HTR-8/SVneo (cell line): Measurements from ENCODE around the gene TAPBP.
A peak's percentile ranks its signal among the peaks of the same experiment; 100 is the strongest.

Experiments
- DNase-seq: peaks from one replicate; pipeline ENCODE4 v3.0.0; 2011; ENCODE audit warnings: low spot score, mixed read lengths; ENCODE audit not compliant: insufficient read length
- FAIRE-seq: peaks from 2 replicates; lab custom pipeline; 2011; peaks lifted over from hg19 to GRCh38; lab: Jason Lieb, UNC

The TAPBP gene

DNA sequence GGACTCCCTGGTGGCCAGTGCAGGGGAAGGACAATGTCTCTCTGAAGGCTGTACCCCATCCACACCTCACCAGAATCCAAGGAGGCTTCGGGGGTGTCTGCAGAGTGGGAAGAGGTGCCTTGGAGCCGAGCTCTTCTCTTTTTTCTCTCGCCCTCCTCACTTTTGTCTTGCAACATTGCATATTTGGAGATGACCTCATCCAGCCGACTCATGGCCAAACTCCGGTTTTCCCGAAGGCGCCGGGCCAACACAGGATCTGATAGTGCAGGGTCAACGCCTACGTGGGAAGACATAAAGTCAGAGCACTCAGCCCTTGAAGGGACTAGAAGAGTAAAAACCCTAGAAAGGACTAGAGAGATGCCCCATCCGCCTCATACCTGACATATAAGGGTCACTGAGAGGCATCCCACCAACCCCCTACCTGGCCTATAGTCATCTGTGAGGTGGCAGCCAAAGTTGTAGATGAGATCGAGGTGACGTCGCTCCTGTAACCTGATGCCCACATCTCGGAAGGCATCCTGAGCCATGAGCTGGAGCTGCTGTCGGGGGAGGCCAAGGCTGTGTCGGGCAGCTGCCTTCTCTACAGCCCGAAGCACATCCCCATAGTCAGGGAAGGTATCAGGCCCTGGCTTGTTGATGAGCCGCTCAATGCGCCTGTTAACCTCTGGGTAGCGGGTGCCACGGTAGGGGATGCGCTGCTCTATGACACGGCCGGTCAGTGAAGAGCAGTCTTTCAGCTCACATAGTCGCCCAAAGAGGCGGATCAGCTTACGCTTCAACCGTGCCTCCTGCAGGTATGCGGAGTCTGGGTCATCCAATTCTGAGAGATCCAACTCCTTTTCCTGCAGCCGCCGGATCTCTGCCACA, 6.7 kb upstream of the TAPBP start:
- peak; percentile 13 for FAIRE-seq
- DNase-seq = no peak

DNA sequence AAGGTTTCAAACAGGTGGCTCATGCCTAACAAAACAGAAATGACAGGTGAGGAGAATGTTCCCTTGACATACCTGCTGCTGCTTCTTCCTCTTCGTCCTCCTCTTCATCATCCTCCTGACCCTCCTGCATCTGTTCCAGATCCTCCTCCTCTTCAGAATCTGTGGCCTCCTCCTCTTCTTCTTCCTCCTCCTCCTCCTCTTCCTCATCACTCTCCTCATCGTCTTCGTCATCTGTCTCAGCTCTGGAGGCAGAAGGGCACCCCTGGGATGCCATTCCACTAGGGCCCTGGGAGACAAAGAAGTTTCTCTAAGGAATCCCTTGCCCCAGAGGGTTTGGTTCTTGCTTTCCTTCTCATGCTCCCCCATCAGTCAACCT, 6.0 kb upstream of the TAPBP start:
- no peak for DNase-seq
- no peak for FAIRE-seq

DNA sequence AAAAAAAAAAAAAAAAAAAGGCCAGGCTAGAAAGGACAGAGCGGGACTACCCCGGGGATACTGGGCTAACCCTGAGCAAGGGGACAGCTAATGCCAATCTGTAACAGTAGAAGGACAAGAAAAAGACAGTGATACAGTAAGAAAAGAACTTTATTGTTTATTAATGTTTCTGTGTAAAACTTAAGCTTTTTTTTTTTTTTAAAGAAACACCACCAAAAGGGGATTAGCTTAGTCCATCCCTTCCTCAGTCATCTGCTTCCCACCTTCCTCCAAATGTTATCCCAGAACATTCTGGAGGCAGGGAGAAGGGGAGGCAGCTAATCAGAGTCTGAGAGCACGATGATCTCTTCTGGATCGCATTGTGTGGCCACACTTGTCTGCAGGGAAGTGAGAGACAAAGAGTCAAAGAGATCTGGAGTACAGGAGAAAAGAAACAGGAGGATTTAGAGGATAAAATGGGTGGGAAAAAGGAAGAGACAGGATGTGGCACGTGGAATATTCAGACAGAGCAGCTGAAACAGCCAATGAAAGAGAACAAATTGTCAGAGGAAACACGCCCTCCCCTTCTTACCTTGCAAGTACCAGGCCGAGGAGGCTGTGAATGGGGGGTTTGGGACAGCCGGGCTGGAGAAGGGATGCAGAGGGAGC, 4.7 kb upstream of the TAPBP start:
- DNase-seq (no peak), FAIRE-seq (no peak)

DNA sequence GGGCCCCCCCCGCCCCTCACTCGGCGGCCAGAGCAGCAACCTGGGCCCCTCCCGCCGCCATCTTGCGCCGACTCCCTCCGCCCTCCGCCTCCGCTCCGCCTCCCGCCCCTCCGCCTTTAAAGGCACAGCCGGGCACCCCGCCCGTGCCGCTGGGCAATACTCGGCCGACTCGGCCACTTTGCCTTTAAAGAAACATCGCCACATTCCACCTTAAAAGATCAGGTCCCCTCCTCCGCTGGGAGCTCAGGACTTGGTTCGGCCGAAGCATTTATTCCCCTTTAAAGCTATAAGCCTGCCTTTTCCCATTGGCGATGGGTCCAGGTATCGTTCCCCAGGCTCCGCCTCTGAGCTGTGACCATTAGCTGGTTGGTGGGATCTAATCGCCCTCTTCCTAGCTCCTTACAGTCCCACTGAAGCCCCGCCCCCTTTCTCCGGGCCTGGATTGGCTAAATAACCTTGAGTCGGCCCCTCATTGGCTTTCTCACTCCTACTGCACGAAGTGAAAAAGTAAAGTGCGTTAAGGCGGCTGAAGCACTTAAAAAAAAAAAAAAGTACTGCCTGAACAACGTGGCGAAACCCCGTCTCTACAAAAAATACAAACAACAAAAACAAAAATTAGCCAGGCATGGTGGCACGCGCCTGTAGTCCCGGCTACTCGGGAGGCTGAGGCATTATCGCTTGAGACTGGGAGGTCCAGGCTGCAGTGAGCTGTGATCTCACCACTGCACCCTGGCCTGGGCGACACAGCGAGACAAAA, 4.0 kb upstream of the TAPBP start, which contains the start of gene ZBTB22:
Gene ZBTB22 (minus strand): TSS at position 76 of the 757 bp plus-strand sequence. CDS start 828 bp downstream, outside the sequence.
- FAIRE-seq (peak; percentile 82), DNase-seq (peak; percentile 97)

DNA sequence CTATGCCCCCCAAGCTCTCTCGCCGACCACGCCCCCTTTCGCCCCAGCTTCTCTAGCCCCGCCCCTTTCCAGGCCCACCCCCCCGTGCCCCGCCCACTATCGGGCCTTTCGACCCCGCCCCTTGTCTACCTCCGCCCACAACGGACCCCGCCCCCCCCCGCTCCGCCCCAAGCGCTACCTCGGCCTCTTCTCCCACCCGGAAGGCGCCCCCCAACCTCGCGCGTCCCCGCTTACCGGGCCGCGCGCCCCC, 3.5 kb upstream of the TAPBP start:
- no peak for FAIRE-seq
- no peak for DNase-seq

DNA sequence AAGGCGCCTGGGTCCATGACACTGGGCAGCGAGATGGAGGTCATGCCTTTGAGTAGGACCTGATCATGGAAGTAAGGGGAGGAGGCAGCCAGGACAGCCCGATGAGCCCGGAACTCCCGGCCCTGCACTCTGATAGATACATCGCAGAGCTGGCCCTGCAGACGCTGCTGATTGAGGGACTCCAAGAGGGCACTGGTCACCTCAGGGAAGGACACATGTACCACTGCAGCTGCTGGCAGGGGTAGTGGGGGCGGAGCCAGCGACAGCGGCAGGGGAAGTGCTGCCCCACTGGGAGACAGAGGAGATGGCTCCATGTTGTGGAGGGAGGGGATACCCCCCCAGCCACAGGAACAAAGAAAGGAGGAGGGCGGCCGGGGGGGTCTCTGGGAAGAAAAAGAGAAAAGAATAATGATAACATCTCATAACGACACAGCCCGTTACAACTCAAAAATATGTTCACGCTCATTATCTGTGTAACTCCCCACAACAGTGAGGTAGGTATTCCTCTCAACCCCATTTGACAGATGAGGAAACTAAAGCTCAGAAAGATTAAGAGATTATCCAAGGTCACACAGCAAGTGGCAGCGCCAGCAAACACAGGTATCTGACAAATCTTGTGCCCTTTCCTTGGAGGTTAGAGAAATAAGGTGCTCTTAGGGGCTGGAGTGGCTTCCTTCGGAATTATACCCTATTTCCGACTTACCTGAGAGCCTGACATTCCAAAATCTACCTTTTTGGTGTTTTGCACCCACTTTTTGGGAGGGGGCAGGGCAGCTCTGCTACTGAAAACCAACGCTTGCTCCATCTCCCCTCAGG, 2.9 kb upstream of the TAPBP start:
- DNase-seq (no peak), FAIRE-seq (no peak)

DNA sequence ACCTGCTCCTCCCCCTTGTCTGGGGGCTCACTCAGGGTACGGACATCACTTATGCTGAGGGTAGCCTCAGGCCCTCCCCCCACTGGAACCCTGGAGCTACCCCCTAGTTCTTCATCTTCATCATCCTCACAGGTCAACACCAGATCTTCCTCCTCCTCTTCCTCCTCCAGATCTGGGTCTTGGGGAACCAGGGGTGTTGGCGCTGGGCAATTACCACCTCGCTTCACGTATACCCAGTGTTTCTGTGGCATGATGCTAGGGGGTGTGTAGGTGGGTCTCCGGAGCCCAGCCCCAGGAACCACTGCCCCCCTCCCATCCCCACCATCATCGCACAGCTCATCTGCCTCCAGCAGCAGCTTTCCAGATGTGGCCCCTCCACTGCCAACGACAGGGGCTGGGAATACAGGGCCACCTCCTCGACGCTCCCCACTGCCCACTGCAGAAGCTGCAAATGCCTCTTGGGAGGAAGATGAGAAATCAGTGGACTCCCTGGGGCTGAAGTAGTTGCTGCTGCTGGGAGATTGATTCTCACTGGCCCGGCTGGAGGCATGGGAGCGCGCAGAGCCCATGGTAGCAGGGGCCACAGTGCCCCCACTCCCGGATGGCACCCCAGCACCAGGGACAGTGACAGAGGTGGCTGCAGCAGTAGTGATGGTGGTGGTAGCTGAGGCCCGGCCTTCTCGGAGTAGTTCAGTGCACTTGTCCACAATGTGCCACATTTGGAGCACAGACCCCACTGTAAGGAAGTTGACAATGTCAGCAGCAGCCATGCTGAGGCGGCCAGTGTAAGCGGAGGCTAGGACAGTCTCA, 2.1 kb upstream of the TAPBP start:
- DNase-seq (no peak), FAIRE-seq (no peak)

DNA sequence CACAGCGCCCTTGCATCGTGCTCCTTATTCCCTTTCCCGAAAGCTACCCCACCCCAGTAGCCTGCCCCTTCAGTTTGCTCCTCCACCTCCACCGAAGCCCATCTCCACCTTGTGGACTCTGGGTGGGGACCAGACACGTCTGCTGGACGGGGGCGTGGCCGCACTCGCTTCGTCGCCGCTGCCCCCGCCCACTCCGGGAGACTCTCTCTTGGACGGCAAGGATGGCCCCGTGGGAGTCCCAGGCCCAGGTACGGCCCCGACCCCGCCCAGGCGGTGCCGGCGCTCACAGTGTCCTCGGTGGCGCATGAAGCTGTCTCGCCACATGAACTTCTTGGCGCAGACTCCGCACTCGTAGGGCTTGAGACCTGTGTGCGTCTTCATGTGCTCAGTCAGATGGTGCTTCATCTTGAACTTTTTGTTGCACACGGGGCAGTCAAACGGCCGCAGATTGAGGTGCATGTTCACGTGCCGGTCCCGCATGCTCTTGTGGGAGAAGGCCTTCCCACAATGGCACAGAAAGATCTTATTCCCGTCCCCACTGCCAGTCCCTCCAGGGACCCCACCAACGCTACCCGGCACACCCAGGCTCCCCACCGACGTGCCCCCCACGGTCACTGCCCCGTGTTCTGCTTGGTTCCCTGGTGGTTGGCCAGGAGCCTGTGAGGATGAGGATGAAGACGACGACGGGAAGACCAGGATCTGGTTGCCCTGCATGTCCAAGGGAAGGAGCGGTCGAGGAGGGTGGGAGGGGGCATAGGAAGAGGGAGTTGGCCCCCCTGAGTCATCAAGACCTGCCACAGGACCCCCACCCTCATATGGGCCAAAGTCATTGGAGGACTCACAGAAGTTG, 1.3 kb upstream of the TAPBP start:
- no peak for DNase-seq
- FAIRE-seq = no peak

DNA sequence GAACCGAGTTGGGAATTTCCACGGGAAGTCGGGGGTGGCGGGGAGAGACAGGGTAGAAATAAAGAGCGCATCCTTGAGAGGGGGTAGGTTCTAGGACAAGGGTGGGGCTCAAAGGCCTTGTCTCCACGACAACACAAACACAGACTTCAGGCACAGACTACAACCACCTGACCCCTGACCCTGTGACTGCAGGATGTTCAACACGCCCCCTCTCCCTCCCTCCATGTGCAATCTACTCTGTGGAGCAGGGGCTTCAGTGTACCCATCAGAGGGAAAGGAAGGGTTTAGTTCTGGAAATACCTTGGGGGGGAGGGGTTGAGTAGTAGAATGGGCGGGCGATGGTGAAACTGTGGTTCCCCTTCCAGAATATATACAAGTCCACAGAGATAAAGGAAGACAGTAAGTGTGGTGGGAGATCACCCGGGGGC, 651 bp upstream of the TAPBP start:
- FAIRE-seq (no peak), DNase-seq (no peak)

DNA sequence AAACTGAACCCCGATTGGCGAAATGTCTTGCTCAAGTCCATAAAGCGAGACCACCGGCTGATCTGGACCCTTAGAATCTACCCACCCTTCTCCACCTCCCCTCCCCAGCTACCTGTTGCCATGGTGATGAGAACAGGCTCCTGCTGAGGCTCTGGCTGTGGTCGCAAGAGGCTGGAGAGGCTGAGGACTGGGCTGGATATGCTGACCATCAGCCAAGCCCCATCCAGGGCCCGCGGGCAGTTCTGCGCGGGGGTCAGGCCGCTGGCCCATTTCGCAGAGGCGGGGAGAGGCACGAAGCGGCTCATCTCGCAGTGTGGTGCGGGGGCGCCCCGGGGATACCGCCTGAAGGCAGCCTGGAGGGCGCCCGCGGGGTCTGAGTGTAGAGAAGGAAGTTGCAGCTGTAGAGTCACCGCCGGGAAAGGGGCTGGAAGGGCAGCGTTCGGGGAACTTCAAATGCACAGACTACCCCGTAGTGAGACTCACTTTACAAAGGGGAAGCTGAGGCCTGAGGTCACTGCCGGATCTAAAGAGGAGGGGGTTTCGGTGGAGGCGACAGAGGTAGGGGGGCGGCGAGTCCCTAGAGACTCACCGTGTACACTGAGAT, 671 bp downstream of the TAPBP start:
- FAIRE-seq (no peak), DNase-seq (no peak)

DNA sequence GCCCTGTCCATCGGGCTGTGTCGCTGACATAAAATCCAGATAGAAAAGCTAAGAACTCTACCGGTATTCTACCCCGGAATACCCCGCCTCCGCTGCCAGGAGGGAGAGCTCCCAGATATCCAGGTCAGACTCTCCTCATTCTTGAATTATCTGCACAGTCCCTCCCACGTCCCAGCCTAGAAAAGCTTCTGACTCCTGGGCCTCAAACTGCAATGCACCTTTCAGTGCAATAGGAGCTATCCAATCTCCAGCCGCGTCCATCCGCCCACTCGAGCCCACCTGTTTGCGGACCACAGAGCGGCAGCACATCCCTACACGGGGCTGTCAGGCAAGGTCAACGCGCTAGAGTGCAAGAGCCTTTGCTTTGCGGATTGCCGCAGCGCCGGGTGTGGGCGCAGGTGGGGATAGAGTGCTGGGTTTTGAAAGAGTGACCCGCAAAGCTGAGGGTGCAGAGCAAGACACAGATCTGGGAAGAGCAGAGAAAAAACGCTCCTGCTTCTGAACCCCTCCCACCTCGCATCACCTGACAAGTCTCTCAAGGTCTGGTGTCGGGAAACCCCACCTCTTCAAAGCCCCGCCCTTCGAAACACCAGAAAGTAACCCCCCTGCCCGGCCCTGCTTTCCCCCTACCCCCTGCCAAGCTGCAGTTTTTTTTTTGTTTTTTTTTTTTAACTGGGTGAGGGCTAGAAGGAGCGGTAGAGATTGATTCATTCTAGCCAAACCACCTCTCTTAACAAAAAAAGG, 1.3 kb downstream of the TAPBP start:
- DNase-seq (peak; percentile 84), FAIRE-seq (no peak)

DNA sequence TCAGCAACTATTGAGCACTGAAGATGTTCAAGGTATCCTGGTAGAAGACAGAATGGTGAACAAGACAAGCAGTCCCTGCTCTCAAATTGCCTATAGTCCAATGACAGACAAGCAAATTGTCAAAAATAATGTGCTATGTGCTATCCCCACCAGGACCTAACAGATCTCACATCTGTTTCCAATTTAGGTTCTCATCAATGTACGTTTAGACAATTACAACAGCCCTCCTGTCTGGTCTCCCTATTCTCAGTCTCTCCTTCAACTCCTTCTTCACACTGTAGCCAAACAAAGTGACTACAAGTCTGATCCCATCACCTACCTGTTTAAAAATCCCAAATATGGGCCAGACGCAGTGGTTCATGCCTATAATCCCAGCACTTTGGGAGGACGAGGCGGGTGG, 7.5 kb downstream of the TAPBP start:
- FAIRE-seq = no peak

DNA sequence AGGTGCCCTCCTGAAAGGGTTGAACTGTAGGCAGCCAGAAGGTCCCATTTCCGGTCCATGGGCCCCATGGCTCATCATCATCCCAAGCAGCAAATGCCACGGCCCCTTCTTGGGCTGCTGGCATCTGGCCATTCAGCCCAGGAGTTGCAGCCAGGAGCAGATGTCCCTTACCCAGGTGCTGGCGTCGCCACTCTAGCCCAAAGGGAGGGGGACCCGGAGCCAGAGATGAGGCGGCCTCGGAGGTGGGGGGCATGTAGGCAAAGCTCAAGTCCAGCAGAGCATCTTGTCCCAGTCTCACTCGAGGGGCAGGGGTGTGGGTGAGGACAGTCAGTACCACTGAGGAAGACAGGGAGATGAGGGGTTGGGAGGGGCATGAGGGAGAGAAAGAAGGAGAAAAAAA, 8.8 kb downstream of the TAPBP start:
- FAIRE-seq (no peak), DNase-seq (no peak)

More for the DNA sequence above, 7.5 kb downstream of the TAPBP start:
- DNase-seq = no peak

DNA sequence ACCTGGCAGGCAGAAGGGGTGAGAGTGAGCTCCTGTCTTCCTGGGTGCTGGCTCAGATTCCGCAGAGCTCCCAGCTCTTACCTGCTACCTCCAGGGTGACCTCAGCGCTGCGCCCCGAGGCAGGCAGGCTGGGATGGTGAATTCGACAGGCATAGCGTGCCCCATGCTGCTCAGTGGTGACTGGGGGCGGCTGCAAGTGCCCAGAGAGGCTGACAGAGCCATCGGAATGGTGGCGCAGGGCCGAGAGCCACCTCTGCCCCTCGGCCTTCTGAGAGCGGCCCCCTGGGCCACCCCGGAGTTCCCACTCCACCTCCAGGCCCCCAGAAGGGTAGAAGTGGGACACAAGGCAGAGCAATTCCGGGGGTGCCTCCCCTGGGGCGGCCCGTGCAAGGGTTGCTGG, 9.7 kb downstream of the TAPBP start:
- DNase-seq = no peak
- FAIRE-seq = no peak

DNA sequence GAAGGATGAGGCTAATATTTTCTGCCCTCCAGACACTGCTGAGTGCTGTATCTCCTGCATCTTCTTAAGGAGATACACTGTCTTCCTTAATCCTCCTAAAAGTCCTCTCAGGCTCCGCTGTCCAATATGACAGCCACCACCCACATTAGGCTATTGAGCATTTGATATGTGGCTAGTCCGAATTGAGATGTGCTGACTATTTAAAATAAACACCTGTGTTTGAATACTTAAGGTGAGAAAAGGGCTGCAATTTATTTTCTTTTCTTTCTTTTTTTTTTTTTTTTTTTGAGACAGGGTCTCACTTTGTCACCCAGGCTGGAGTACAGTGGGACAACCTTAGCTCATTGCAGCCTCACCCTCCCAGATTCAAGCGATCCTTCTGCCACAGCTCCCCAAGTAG, 12.0 kb downstream of the TAPBP start:
- FAIRE-seq (no peak), DNase-seq (no peak)

DNA sequence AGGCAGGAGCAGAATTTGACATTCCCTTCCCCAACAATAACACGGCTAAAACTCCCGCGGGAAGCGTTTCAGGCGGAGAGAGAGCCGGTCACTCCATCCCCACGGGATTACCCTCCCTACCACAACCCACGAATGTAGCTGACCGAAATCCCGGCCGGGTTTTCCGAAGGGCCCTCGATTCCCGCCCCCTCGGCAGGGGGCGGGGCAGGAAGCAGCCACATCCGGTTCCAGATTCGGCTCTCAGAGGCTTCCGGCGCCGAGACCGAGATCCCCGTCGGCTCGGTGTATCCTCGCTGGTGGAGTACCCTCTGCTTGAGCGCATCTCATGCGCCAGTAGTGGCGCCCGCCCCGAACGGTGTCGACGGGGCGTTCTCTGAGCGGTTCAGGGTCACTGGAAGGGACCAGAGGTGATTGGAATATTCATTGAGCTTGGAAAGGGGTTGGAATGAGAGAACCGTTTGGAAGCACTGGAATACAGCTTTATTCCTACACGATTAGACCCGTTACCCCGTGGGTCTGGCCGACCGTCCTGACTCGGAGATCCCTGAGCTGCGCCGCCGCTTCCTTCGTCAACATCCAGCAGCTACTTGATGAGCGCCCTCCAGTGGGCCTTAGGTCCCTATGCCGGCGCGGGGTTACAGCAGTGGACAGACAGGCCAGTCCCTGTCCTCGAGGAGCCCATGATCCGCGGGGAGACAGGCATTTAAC, 14.5 kb downstream of the TAPBP start:
- FAIRE-seq = peak; percentile 52
- DNase-seq = peak; percentile 83

DNA sequence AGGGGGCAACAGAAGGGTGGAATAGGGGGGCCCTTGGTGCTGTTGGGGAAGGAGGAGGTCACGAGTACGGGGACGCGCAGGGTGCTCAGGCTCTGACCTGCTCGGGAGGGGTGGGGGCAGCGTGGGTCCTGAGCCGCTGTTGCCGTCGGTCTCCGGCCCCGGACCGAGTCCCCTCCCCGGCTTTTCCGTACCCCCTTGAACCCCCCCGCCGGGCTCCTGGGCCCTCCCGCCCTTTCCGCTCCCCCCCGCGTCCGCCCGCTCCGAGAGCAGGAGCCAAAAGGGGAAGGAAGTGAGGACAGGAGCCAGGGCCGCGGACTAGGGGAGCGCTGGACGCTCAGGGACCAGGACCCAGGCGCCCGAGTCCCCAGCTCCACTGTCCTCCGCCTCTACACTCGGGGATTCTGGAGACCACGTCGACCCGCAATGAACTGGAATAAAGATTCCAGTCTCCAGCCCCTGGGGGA, 15.1 kb downstream of the TAPBP start, which contains the start of gene RGL2:
Gene RGL2 (minus strand): TSS at position 170 of the 464 bp plus-strand sequence. CDS start 332 bp downstream, outside the sequence.
- DNase-seq (no peak), FAIRE-seq (no peak)
